ENCODE data around the gene ADAMTS15.

ADAMTS15 gene

DNA sequence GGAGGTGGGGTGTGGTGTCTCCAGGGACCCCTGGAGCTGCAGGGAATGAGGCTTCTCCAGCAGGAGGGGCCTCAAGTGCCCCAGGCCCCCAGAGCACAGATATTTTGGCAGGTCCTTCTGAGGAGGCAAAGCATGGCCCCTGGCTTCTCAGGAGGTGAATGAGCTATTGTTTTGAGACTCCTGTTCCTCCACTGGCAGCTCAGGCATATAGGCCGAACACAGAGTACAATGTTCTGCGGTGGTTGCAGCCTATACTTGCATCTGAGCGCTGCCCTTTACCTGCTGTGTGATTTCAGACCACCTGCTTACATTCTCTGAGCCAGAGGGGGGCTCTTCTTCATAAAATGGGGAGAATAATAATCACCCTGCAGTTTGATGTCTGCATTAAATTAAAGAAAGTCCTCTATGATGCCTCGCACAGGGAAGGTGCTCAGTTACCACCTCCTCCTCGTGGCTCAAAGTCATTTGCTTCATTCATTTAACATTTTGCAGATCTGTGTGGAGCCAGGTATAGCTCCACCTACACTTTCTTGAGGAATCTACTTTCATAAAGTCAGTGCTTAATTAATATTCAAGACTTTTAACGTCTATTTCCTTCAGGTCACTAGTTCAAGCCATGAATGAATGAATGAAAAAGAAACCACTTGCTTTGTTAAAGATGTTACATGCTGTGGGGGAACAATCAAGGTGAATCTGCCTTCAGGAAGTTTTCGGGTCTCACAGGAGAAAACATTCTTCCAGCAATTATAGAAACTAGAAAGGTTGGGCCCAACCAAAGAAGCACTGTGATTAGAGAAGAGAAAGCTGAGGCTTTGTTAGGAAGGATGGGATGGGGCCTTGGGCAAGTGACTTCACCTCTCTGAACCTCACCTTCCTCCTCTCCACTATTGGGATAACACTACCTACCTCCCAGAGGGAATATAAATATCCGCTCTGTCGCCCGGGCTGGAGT, 68.4 kb downstream of the ADAMTS15 start:
- DNase-seq: no peak

- DNase-seq: no peak
Observed at GRCh38 chr11:130518164-130518680, 69.8 kb downstream of the ADAMTS15 start.

- DNase-seq: no peak
Observed at GRCh38 chr11:130519128-130519932, 70.9 kb downstream of the ADAMTS15 start.

DNA sequence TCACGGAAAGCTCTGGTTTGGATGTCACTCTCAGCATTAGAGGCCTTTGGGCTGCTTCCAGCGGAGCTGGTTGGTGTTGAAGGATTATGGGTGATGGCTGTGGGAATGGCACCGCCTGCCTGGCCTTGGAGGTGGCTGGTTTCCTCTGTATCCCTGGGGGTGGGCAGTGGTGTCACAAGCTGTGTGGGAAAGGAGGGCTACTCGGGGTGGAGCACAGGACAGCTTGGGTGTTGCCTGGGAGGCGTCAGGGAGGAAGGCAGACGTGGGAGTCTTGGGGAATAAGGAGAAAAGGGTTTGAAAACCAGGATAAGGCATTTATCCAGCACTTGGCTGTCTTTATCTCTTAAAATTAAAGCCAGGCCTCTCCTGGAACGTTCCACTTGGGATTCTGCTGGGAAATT, 71.8 kb downstream of the ADAMTS15 start:
- DNase-seq: no peak

GRCh38 chr11:130522284-130522961, 74.0 kb downstream of the ADAMTS15 start:
- no peak for DNase-seq

- DNase-seq: no peak
Observed at GRCh38 chr11:130523166-130523565, 74.7 kb downstream of the ADAMTS15 start.

DNA sequence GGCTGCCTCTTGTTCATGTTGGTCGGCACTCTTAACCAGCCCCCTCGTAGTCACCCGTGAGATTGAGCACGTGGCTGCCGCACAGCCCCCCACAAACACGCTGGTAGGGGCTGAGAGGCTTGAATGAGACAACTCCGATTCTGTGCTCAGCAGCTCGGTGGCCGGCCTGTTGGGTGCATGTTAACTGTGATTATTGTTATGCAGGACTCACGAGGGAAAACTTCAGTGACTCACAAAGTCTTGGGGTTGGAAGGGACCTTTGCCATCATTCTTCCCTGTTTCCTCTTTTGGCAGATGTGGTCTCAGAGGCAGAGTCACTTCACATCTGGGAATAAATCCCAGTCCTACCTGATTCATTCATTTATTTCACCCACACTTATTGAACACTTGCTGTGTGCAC, 75.2 kb downstream of the ADAMTS15 start:
- no peak for DNase-seq

DNA sequence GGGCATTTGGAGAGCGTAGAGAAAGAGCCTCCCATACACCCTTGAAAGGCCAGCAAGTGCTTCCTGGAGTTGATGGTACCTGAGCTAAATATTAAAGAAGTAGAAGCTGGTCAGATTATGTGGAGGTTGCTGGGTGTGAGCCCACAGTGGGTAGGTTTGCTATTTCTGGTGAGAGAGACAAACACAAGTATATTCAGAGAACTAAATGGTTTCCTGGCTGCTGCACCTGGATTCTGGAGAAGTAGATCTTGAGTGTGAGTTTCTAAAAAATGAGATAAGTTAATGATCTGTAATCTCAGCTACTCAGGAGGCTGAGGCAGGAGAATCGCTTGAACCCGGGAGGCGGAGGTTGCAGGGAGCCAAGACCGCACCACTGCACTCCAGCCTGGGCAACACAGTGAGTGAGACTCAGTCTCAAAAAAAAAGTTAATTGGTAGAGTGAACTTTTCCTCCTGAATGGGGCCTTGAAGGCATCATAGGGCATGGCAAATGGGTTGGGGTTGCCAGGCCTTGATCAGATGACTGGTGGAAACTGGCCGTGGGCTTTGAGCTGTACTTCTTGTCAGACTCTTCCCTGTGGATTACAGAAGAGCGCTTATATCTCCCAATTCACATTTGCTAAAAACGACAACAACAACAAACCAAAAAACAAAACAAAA, 75.8 kb downstream of the ADAMTS15 start:
- DNase-seq: no peak

- no peak for DNase-seq
Observed at GRCh38 chr11:130525307-130525706, 76.9 kb downstream of the ADAMTS15 start.
